H1 (cell line): ENCODE measurements around the gene SPTBN4.

Experiments used
- ATF3 ChIP-seq: IDR thresholded peaks from 2 replicates; pipeline ENCODE4 v1.6.1; 2011; ENCODE audit warnings: low read depth, mild to moderate bottlenecking, low read length; ENCODE audit not compliant: insufficient read depth
- BRCA1 ChIP-seq: IDR thresholded peaks from 2 replicates; pipeline ENCODE4 v1.6.1; 2012; ENCODE audit warnings: low read depth, low read length, improper control_type of control experiment
- CEBPB ChIP-seq: IDR thresholded peaks from 2 replicates; pipeline ENCODE4 v1.6.1; 2012; ENCODE audit warnings: low read depth, low read length
- CTCF ChIP-seq, 3 experiments: IDR thresholded peaks; 1 replicate in 2 of 3; 2 replicates in 1 of 3; pipeline versions ENCODE4 v1.5.1 to v1.6.1; 2011; ENCODE audit warnings: low read length in 3 of 3, mild to moderate bottlenecking in 3 of 3, inconsistent platforms in 2 of 3, low read depth in 1 of 3, moderate library complexity in 1 of 3; ENCODE audit not compliant: insufficient read depth in 1 of 3; ENCODE audit errors: control extremely low read depth in 1 of 3
- EZH2 ChIP-seq: fragments of 200-600 bp; sonication (generic); IDR thresholded peaks from 2 replicates; pipeline ENCODE4 v1.7.1; 2012; ENCODE audit warnings: low read depth, mild to moderate bottlenecking, moderate library complexity, low read length, inconsistent platforms; ENCODE audit not compliant: severe bottlenecking
- KDM1A ChIP-seq: fragments of 200-600, 300-600 bp; sonication (generic); IDR thresholded peaks from 2 replicates; pipeline ENCODE4 v1.7.1; 2016; ENCODE audit warnings: mild to moderate bottlenecking, low read length, borderline replicate concordance
- MAFK ChIP-seq: IDR thresholded peaks from 2 replicates; pipeline ENCODE4 v1.6.1; 2012; ENCODE audit warnings: low read depth, mild to moderate bottlenecking, improper control_type of control experiment, low read length
- PHF8 ChIP-seq: fragments of 200-600 bp; sonication (generic); conservative IDR thresholded peaks from 2 replicates; pipeline ENCODE4 v1.7.1; 2012; ENCODE audit warnings: low read depth, mild to moderate bottlenecking, inconsistent platforms, low read length, moderate library complexity
- POLR2A ChIP-seq, 2 experiments: IDR thresholded peaks; 1 replicate in 1 of 2; 2 replicates in 1 of 2; pipeline ENCODE4 v1.6.1; 2011; ENCODE audit warnings: low read depth in 2 of 2, low read length in 2 of 2, mild to moderate bottlenecking in 2 of 2; ENCODE audit errors: control extremely low read depth in 1 of 2
- POLR2AphosphoS5 ChIP-seq: IDR thresholded peaks from 2 replicates; pipeline ENCODE4 v1.6.1; 2011; ENCODE audit warnings: low read depth, low read length
- RNF2 ChIP-seq: fragments of 200-900, 300-1000 bp; sonication (generic); IDR thresholded peaks from 2 replicates; pipeline ENCODE4 v1.7.1; 2016; ENCODE audit warnings: borderline replicate concordance, low read depth, mild to moderate bottlenecking, antibody characterized with exemption, low read length; ENCODE audit not compliant: poor library complexity, severe bottlenecking; ENCODE audit errors: missing control alignments
- SP1 ChIP-seq: IDR thresholded peaks from 2 replicates; pipeline ENCODE4 v1.6.1; 2011; ENCODE audit warnings: low read depth, low read length
- TAF1 ChIP-seq: IDR thresholded peaks from 2 replicates; pipeline ENCODE4 v1.6.1; 2011; ENCODE audit warnings: mild to moderate bottlenecking, low read depth, low read length
- USF2 ChIP-seq: IDR thresholded peaks from 2 replicates; pipeline ENCODE4 v1.6.1; 2011; ENCODE audit warnings: low read length, improper control_type of control experiment

GRCh38 chr19:40576585-40577451, 110.0 kb downstream of the SPTBN4 start, which contains the start of gene SHKBP1:
- TF ChIP-seq USF2 (no peak), ATF3 (no peak), CTCF (IDR thresholded peaks at IDR 0.05; ENCODE audit: control extremely low read depth in 1 of 3, insufficient read depth in 1 of 3, low read depth in 1 of 3, low read length in 3 of 3) (no peak), CEBPB (no peak), PHF8 (peak; percentile 64; the same call in 1 of the 2 replicates), EZH2 (no peak), POLR2A (IDR thresholded peaks at IDR 0.05; ENCODE audit: control extremely low read depth in 1 of 2, low read depth in 2 of 2, low read length in 2 of 2) (no peak; a peak in 1 of 3 replicates), BRCA1 (no peak), KDM1A (no peak), MAFK (no peak), SP1 (peak; percentile 99), POLR2AphosphoS5 (no peak), RNF2 (no peak), TAF1 (no peak)
